SK-N-MC (cell line): ENCODE measurements around the gene FAM13A.

Source experiments
- EZH2 ChIP-seq: fragments of 200-600 bp; sonication (generic); IDR thresholded peaks from one replicate; pipeline ENCODE4 v1.6.1; 2017; ENCODE audit warnings: antibody characterized with exemption
- POLR2AphosphoS5 ChIP-seq: IDR thresholded peaks from 2 replicates; pipeline ENCODE4 v1.6.1; 2012; ENCODE audit warnings: mild to moderate bottlenecking, low read depth, low read length, borderline replicate concordance

- TF ChIP-seq EZH2 (no peak), POLR2AphosphoS5 (no peak)
Observed at GRCh38 chr4:88964450-88964849, 92.5 kb downstream of the FAM13A start.
